Fibroblast of lung (primary cell): ENCODE data around the gene MYRF.

ENCODE experiments used
- EZH2 ChIP-seq: IDR thresholded peaks from 2 replicates; pipeline ENCODE4 v1.5.1; 2012; ENCODE audit warnings: low read length, control low read depth, mild to moderate bottlenecking; ENCODE audit errors: missing control alignments
- TF ChIP-seq, protein P1 (sequence below), 2 donors: IDR thresholded peaks in 1 of 2; conservative IDR thresholded peaks in 1 of 2; 1 replicate in 1 of 2; 2 replicates in 1 of 2; pipeline ENCODE4 v1.5.1; 2011 to 2012; ENCODE audit warnings: low read length in 2 of 2, control low read depth in 1 of 2, inconsistent platforms in 1 of 2, low read depth in 1 of 2, mild to moderate bottlenecking in 1 of 2

DNA sequence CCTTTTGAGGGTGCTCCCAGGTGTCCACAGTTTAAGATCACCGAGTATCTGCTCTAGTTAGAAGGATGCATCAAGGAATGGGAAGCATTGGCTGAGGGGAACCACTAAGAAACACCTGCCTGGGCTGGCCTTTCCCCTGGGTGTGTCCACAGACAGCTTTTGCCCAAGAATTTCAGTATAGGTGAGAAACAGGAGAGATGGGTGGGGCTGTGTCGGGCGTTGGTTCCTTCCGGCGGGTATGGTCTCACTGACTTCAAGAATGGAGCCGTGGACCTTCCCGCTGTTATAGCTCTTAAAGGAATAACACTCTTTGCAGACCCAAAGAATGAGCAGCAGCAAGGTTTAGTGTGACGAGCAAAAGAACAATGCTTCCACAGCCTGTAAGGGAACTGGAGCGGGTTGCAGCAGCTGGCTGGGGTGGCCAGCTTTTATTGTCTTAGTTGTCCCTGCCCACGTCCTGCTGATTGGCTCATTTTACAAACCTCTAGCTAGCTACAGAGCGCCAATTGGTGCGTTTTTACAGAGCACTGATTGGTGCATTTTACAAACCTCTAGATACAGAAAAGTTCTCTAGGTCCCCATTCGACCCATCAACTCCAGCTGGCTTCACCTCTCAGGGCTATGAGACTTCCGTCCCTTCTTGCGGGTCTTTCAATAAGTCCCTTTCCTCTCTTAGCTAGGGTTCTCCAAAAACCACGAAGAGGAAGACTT, 62.0 kb downstream of the MYRF start:
- TF ChIP-seq, protein P1, sequence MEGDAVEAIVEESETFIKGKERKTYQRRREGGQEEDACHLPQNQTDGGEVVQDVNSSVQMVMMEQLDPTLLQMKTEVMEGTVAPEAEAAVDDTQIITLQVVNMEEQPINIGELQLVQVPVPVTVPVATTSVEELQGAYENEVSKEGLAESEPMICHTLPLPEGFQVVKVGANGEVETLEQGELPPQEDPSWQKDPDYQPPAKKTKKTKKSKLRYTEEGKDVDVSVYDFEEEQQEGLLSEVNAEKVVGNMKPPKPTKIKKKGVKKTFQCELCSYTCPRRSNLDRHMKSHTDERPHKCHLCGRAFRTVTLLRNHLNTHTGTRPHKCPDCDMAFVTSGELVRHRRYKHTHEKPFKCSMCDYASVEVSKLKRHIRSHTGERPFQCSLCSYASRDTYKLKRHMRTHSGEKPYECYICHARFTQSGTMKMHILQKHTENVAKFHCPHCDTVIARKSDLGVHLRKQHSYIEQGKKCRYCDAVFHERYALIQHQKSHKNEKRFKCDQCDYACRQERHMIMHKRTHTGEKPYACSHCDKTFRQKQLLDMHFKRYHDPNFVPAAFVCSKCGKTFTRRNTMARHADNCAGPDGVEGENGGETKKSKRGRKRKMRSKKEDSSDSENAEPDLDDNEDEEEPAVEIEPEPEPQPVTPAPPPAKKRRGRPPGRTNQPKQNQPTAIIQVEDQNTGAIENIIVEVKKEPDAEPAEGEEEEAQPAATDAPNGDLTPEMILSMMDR (conservative IDR thresholded peaks at IDR 0.05 in 1 of 2, IDR thresholded peaks at IDR 0.05 in 1 of 2; ENCODE audit: low read depth in 1 of 2, low read length in 2 of 2), result no peak
- no peak for TF ChIP-seq EZH2
